Metanephros (tissue), 1 donor: Measurements from ENCODE around the gene LAMB3. TPM values are rescaled to one million over a fixed set of nuclear protein-coding genes. Genes with fewer than 3 reads are reported as not detected.

Experiments used
- total RNA-seq: library from RNA; depleted of rRNA; stranded (reverse); fragments of >200 nt; gene quantifications from one replicate; pipeline ENCODE4 v1.2.3, GENCODE V29; 2014

The LAMB3 gene
- total RNA-seq = 2.3 TPM

GRCh38 chr1:209652121-209652735 is at the start of gene LAMB3:
LAMB3 (minus strand) TSS chr1:209652425; CDS start chr1:209650944, 1,481 bp downstream.

DNA sequence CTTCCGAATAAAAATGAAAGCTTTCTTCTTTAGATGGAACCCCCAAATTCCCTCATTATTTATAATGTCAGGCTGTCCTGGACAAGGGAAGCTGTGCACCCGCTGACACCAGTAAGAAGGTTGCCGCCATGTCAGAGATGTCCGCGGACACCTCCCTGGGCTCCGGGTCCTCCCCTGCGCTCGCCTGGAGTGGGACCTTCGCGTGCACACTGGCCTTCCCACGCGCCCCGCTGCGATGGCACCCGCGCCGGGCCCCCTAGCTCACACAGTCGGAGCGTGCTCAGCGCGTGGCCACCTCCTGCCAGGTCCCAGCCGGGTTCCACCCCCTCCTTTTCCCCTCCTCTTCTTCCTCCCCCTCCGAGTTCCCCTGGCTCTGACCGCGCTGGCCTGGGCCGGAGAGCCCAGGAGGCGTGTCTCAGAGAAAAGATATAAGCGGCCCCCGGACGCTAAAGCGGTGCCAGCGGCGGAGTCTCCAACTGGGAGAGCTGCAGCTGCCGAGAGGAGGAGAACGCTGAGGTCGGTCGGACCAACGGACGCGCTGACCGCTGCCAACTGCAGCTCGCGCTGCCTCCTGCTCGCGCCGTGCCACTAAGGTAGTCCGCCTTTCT is 22.8 kb upstream of the LAMB3 start, which contains the start of gene G0S2:
TSS of gene G0S2 (plus strand) at position 456 of the 608 bp plus-strand sequence. CDS start 273 bp downstream, outside the sequence.

GRCh38 chr1:209583408-209583807 is 68.8 kb downstream of the LAMB3 start, which contains the start of gene CAMK1G:
CAMK1G (plus strand) TSS chr1:209583714; CDS start chr1:209594984, 11,270 bp downstream.

Other genes starting within 250 kb of the LAMB3 start
- gene CAMK1G, start 68.7 kb downstream of the LAMB3 start, total RNA-seq = 2.7 TPM
- gene G0S2, start 23.0 kb upstream of the LAMB3 start, total RNA-seq = 41.5 TPM
- 0.12 TPM for gene HSD11B1, start 52.4 kb upstream of the LAMB3 start, total RNA-seq
- gene TRAF3IP3, start 103.6 kb upstream of the LAMB3 start, total RNA-seq = 4.3 TPM
- gene C1orf74, start 132.1 kb upstream of the LAMB3 start, total RNA-seq = 2.6 TPM
- gene IRF6, start 153.7 kb upstream of the LAMB3 start, total RNA-seq = 16.0 TPM
- 7.2 TPM for gene UTP25, start 175.5 kb upstream of the LAMB3 start, total RNA-seq